Measurements from ENCODE around the gene SEMA4A. TPM values are rescaled to one million over a fixed set of nuclear protein-coding genes. Genes with fewer than 3 reads are reported as not detected.
A peak's percentile ranks its signal among the peaks of the same experiment; 100 is the strongest.

SEMA4A gene
- total RNA-seq, 2 experiments from 2014 or later = 68.2 to 75.1 TPM

- H3K4me3 Mint-ChIP-seq = no peak overlapping the region
- H3K36me3 Mint-ChIP-seq = peaks cover 57% of the 10 kb centered on the region
- DNase-seq = peak; percentile 61
- POLR2A ChIA-PET = interaction anchor here (0.6 to 6.3 kb wide), 10 partner anchors 9 to 129 kb away, joined by 3 to 85 read pairs (median 7); partner anchors contain the start of genes PMF1 and SLC25A44
- CTCF ChIA-PET = interaction anchor here (1.1 to 6.2 kb wide), 12 partner anchors 8 to 136 kb away, joined by 3 to 310 read pairs (median 34); partner anchors contain the start of genes PMF1, SEMA4A and SLC25A44
- peaks cover 54% of the 10 kb centered on the region for H3K4me1 Mint-ChIP-seq (ENCODE audit: low read depth)
- intact Hi-C loops (cut with micrococcal nuclease) = loop anchor here (1.0 to 10.0 kb wide), 3 partner anchors 8 to 281 kb away; partner anchors contain the start of genes RXFP4, SMG5 and TMEM79
- peak overlapping the region; percentile 91 for H3K27ac Mint-ChIP-seq
- no peaks in the 10 kb centered on the region for H3K9me3 Mint-ChIP-seq
- H3K27me3 Mint-ChIP-seq = no peaks in the 10 kb centered on the region
Measured at GRCh38 chr1:156226116-156226538, 72.7 kb downstream of the SEMA4A start.

- peaks cover 50% of the 10 kb centered on the region for H3K36me3 Mint-ChIP-seq
- no peak for DNase-seq
- no peaks in the 10 kb centered on the region for H3K9me3 Mint-ChIP-seq
- H3K27ac Mint-ChIP-seq = peak overlapping the region; percentile 91
- POLR2A ChIA-PET = interaction anchor here (0.6 to 6.3 kb wide), 7 partner anchors 9 to 130 kb away, joined by 3 to 85 read pairs (median 7); partner anchors contain the start of gene PMF1
- intact Hi-C loops (cut with micrococcal nuclease) = loop anchor here (1.0 to 10.0 kb wide), 3 partner anchors 8 to 282 kb away; partner anchors contain the start of genes RXFP4, SMG5 and TMEM79
- peaks cover 48% of the 10 kb centered on the region for H3K4me1 Mint-ChIP-seq (ENCODE audit: low read depth)
- CTCF ChIA-PET = interaction anchor here (1.1 to 6.2 kb wide), 11 partner anchors 9 to 137 kb away, joined by 3 to 310 read pairs (median 50); partner anchors contain the start of genes PMF1, SEMA4A and SLC25A44
- H3K4me3 Mint-ChIP-seq = no peak overlapping the region
- no peaks in the 10 kb centered on the region for H3K27me3 Mint-ChIP-seq
Measured at GRCh38 chr1:156226782-156227181, 73.4 kb downstream of the SEMA4A start.

Other genes with a start within 250 kb of the SEMA4A start
- 10 to 100 TPM; 19.1 to 21.1 TPM for gene RIT1, start 242.2 kb upstream of the SEMA4A start, total RNA-seq
- gene KHDC4, start 219.2 kb upstream of the SEMA4A start, total RNA-seq = 10 to 100 TPM; 66.1 to 70.2 TPM
- not detected for gene RXFP4, start 211.9 kb upstream of the SEMA4A start, total RNA-seq
- 100 to 1,000 TPM; 165 to 174 TPM for gene ARHGEF2, start 175.0 kb upstream of the SEMA4A start, total RNA-seq
- gene SSR2, start 132.6 kb upstream of the SEMA4A start, total RNA-seq = 100 to 1,000 TPM; 171 to 175 TPM
- gene UBQLN4, start 99.8 kb upstream of the SEMA4A start, total RNA-seq = 10 to 100 TPM; 32.7 to 32.9 TPM
- 10 to 100 TPM; 61.4 to 65.1 TPM for gene LAMTOR2, start 98.8 kb upstream of the SEMA4A start, total RNA-seq
- under 1 TPM; 0.52 to 0.56 TPM for gene RAB25, start 92.4 kb upstream of the SEMA4A start, total RNA-seq
- gene MEX3A, start 71.1 kb upstream of the SEMA4A start, total RNA-seq = under 1 TPM; 0.43 to 0.51 TPM
- 100 to 1,000 TPM; 210 to 211 TPM for gene LMNA, start 38.9 kb upstream of the SEMA4A start, total RNA-seq
- gene SLC25A44, start 40.5 kb downstream of the SEMA4A start, total RNA-seq = 10 to 100 TPM; 61.3 to 62.2 TPM
- 100 to 1,000 TPM in 1 of 2 experiments, 10 to 100 TPM in 1; 99.5 to 105 TPM for gene PMF1, start 59.4 kb downstream of the SEMA4A start, total RNA-seq
- gene BGLAP, start 88.6 kb downstream of the SEMA4A start, total RNA-seq = 1 to 10 TPM in 1 of 2 experiments, under 1 TPM in 1; 0.90 to 2.3 TPM
- gene PAQR6, start 94.5 kb downstream of the SEMA4A start, total RNA-seq = 1 to 10 TPM; 3.9 to 4.0 TPM
- 10 to 100 TPM; 65.1 to 68.0 TPM for gene SMG5, start 129.2 kb downstream of the SEMA4A start, total RNA-seq
- 1 to 10 TPM; 6.8 to 9.1 TPM for gene TMEM79, start 130.7 kb downstream of the SEMA4A start, total RNA-seq
- gene GLMP, start 142.1 kb downstream of the SEMA4A start, total RNA-seq = 10 to 100 TPM; 13.0 to 14.8 TPM
- not detected for gene VHLL, start 145.7 kb downstream of the SEMA4A start, total RNA-seq
- gene CCT3, start 184.7 kb downstream of the SEMA4A start, total RNA-seq = 100 to 1,000 TPM; 344 to 356 TPM
- gene TSACC, start 184.9 kb downstream of the SEMA4A start, total RNA-seq = not detected
- not detected for gene RHBG, start 215.6 kb downstream of the SEMA4A start, total RNA-seq